ENCODE results near the gene SCAF8.
"Not testable (repeated sequence)": the region's sequence is repeated elsewhere in the genome, so short reads cannot be mapped to it uniquely, and the experiment has no call there.

Gene SCAF8

DNA sequence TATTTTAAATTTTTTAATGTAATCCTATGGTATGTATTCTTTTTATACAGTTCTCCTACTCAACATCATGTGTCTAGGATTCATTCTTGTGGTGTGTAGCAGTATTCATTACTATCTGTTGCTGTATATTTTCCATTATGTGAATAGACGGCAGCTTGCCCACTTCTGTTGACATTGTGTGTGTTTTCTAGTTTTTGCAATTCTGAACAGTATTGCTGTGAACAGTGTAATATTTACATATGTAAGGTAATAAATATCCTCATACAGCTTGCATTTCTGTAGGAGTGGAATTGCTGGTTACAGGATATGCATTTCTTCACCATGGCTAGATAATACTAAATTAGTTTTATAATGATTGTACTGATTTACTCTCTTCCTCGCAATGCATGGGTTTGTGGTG lies 51.9 kb downstream of the SCAF8 start:
- DNase-seq (ENCODE audit: low read depth): no peak

- no peak for DNase-seq (ENCODE audit: low read depth)
These were observed 53.1 kb downstream of the SCAF8 start for GRCh38 chr6:154786144-154786868.

DNA sequence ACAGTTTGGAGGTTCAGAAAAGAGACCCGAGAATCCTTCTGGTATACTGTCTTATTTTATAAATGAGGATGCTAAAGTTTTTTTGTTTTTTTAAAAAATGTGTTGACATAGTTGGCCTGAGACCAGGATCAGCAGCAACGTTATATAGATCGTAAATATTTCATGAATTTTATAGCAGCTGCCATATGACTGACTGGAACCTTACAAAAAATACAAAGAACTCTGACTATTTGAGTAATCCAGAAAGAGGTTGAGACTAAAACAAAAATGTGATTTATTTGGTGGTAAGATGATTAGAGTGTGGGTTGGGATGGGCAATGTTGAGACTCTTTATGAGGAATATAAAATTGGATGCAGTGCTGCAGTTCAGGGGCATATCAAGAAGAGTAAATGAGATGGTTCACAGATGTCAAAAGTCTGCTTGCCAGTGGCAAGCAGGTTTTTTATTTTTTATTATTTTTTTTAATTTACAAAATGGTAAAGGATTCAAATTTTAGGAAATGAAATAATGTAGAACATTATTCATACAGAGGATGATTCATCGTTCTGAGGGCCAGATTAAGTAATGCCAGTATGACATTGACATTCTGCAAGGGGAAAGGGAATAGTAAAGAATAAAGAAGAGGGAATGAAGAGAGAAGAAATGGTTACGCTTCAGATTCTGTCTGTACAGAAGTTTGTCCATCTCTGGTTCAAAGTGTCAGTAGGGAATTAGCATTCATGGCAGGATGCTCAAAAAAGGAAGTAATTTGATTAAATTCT lies 58.5 kb downstream of the SCAF8 start:
- DNase-seq (ENCODE audit: low read depth): no peak

- no peak for DNase-seq (ENCODE audit: low read depth)
These were observed 59.1 kb downstream of the SCAF8 start for GRCh38 chr6:154792325-154792724.

GRCh38 chr6:154792761-154793160 lies 59.5 kb downstream of the SCAF8 start:
- no peak for DNase-seq (ENCODE audit: low read depth)

GRCh38 chr6:154796484-154796883 lies 63.3 kb downstream of the SCAF8 start:
- no peak for DNase-seq (ENCODE audit: low read depth)

DNA sequence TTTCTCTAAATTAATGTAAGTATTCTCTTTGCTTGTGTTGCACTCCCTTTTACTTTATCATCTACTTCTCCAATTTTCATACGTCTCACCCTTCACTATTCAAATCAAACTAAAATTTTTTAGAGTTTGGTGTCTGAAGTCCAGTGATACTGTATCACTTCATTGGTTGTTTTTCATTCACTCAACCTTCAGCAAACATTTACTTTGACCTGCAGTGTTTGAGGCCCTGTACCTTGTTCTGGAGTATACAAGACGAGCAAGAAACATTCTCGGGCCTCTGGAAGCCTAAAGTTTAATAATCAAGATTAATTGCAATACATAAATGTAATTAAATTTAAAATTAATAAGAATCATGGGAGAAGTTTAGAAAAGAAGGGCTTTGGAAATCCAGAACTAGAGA lies 64.6 kb downstream of the SCAF8 start:
- no peak for DNase-seq (ENCODE audit: low read depth)

- no peak for DNase-seq (ENCODE audit: low read depth)
These were observed 67.1 kb downstream of the SCAF8 start for GRCh38 chr6:154800338-154800737.

DNA sequence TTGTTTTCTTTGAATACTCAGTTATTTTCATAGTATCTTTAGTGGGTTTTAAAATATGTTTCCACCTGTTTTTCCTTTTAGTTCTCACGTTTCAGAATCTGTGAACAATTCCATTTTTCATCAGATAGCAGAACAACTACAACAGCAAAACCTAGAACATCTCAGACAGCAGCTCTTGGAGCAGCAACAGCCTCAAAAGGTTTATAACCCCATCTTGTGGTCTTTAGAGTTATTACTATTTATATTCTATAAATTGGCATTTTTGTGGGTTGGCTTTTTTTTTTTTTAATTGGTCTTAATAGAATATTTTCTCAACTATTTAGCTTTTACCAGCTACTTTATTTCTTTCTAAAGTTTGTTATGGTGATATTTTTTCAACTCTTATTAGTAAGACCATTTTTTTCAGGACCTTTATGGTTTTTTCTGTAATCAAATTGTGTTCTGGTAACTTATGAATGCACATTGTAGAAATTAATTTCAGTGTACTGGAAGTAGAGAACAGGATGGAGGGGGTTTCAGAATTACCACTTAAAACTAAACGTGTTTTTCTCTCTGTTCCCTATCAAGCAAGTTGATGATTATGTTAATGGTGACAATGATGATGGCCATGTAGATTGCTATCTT lies 72.2 kb downstream of the SCAF8 start:
- no peak for DNase-seq (ENCODE audit: low read depth)

DNA sequence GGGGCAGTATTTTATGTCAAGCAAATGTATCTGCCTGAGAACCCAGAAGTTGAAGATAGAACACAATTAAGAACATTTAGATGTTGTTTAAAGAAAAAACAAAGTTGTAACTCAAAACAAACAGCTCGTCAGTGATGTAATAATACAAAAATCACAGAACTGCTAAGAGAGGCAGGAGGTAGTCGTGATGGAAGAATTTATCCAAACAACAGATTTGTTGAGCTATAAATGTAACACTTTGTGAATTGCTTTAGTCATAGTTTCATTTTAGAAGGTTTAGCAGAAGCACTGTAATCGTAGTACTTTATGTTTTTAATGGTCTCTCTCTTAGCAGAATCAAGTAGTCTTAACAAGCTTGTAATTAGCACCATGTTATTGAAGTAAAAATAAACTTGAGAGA lies 73.6 kb downstream of the SCAF8 start:
- no peak for DNase-seq (ENCODE audit: low read depth)

GRCh38 chr6:154811663-154812062 lies 78.4 kb downstream of the SCAF8 start:
- not testable (repeated sequence) for DNase-seq (ENCODE audit: low read depth)

DNA sequence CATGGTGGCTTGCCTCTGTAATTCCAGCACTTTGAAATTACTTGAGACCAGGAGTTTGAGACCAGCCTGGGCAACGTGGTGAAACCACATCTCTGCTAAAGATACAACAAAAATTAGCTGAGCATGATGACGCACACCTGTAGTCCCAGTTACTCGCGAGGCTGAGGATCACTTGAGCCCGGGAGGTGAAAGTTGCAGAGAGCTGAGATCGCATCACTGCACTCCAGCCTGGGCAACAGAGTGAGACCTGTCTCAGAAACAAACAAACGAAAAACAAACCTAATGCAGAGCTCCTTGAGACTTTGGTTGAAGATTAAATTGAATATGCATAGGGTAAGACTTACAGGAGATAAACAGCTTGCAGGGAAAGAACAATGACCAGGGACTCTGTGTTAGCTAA lies 80.8 kb downstream of the SCAF8 start:
- no peak for DNase-seq (ENCODE audit: low read depth)

DNA sequence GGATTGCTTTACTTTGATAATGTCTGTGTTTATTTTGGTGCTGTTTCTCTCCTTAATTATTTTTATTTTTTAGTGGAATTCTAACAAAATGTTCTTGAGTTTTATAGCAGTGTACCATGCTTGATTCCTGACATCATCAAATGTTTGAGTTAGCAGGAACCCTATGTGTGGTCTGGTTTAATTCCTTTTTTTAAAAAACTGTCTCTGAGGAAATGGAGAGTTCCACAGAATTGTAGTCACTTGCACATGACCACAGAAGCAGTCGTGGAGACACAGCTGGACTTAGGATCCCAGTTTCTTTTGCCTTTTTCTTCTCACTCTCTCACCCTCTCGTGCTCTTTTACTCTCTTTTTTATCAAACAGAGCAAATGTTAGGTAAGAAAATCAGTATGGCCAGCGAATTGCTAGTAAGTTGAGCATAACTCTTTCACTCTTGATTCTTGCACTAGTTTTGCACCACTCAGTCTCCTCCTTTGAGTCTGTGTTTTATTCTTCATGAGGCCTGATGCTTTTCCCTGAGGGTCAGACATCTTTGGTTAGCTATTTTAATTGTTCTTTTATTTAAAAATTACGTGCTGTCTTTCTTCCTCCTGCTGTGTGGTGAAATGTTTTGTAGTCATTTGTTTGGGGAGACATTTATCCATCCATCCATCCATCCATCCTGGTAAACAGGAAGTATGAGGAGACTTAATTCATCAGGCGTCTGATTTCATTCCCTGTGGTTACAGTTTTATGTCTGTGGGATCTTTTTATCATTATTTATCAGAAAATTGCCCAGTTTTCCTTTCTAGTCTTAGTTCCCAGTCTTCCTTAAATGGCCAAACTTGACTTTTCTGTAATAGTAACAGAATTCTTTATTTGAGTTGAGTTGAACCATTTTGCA lies 83.0 kb downstream of the SCAF8 start:
- no peak for DNase-seq (ENCODE audit: low read depth)

DNA sequence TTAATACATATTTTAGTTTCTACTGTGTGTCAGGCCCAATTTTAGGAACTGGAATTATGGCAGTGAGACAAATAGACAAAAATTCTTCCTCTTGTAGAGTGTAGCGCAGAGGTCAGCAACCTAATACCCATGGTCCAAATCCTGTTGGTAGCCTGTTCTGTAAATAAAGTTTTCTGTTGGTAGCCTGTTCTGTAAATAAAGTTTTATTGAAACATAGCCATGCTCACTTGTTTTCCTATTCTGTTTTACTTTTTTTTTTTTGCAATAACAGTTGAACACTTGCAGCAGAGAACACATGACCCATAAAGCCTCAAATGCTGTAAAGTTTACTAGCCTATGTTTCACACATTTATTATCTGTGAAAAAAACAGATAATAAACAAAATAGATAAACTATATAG lies 87.9 kb downstream of the SCAF8 start:
- no peak for DNase-seq (ENCODE audit: low read depth)

- no peak for DNase-seq (ENCODE audit: low read depth)
These were observed 88.4 kb downstream of the SCAF8 start for GRCh38 chr6:154821638-154822037.

- DNase-seq (ENCODE audit: low read depth): no peak
These were observed 89.8 kb downstream of the SCAF8 start for GRCh38 chr6:154822947-154823558.

DNA sequence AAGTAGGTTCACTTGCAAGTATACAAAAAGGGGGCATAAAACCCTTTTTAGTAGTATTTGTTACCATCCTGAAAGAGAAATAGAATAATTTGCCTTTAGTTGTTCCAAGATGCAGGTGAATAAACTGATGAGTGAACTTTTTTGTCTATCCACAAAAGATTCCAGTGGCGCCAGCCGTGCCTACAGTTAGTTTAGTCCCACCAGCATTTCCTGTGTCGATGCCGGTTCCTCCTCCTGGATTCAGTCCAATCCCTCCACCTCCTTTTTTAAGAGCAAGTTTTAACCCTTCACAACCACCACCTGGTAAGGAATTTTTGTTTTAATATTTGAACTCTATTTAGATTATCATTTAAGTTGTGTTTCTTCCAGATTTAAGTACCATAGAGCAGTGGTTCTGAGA lies 90.9 kb downstream of the SCAF8 start:
- DNase-seq (ENCODE audit: low read depth): no peak

DNA sequence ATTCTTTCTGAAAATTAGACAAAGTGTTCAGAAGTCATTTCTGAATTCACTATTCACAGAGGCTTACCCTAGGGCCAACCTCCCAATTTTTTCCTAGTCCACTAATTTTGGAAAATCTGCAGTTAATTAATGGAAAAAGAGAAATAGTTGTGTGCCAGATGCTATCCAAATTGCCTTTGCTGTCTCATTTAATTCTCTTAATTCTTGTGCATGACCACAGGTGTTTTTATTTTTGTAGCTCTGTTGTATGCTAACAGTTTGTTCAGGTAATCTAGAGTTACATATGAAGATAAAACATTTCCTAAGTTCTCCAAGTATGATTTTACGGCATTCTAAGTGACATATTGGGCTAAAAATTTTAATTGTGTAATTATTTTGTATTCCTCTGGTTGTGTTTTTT lies 96.8 kb downstream of the SCAF8 start:
- no peak for DNase-seq (ENCODE audit: low read depth)

DNA sequence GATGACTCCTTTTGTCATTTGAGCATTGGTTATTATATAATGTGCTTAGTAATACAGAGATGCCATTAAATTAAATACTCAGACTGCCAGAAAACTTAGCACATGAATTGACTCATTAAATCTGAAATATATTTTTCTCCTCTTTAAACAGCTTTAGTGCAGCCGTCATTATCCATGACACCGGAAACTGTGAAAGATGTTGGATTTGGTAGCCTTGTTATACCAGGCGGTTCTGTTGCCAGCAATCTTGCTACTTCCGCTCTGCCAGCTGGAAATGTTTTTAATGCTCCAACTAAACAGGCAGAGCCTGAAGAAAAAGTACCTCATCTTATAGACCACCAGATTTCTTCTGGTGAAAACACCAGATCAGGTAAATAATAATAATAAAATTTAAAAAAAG lies 97.6 kb downstream of the SCAF8 start:
- no peak for DNase-seq (ENCODE audit: low read depth)

DNA sequence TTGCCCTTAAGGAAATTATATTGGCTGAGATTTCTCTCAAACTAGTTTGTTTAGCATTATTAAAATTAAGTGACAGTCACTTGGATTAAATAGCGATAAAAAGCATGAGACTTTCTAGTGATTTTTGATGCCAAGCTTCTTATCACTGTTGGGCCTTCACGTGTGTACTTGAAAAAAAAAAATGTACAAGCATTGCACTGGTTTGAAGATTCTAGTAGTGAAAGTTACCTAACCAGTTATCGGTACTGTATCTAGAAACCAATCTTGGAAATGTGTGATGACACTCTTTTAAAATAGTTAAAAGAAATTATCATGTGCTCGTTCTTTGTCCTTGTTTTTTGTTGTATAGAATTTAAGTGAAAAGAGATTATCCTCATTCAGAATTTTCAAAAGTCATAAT lies 102.1 kb downstream of the SCAF8 start:
- no peak for DNase-seq (ENCODE audit: low read depth)

GRCh38 chr6:154839546-154839945 lies 106.3 kb downstream of the SCAF8 start:
- no peak for DNase-seq (ENCODE audit: low read depth)

DNA sequence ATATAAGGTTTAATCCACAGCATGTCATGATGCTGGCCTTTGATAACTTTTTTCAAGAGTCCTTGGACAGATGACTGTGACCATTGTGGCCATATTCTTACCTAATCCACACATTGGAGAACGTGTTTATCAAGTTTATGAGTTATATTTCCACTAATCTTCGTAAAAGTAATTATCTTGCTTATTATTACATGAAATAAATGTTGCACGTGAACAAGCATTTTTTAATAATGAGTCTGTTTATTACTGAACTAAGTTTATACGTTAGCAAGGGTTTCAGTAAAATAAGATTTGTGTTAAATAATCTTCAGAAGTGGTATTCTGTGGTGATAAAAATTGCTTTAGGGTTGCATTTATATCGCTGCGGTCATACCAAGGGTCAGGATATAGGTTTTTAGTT lies 107.1 kb downstream of the SCAF8 start:
- no peak for DNase-seq (ENCODE audit: low read depth)

Data from stimulated activated CD8-positive, alpha-beta memory T cell treated with anti-CD3 and anti-CD28 coated beads, Interleukin-7, amount 100 ng/mL, for 24 hours (primary cell).